Measurements from ENCODE around the gene UGT1A9.
"Not testable (repeated sequence)": the region's sequence is repeated elsewhere in the genome, so short reads cannot be mapped to it uniquely, and the experiment has no call there.

The UGT1A9 gene

DNA sequence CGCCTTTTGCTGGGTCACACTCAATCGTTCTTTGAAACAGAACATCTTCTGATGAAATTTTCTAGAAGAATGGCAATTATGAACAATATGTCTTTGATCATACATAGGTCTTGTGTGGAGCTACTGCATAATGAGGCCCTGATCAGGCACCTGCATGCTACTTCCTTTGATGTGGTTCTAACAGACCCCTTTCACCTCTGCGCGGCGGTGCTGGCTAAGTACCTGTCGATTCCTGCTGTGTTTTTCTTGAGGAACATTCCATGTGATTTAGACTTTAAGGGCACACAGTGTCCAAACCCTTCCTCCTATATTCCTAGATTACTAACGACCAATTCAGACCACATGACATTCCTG, 41.5 kb downstream of the UGT1A9 start:
- no peak for DNase-seq

GRCh38 chr2:233714121-233714520, 42.4 kb downstream of the UGT1A9 start:
- no peak for DNase-seq

- DNase-seq = no peak
Measured at GRCh38 chr2:233718552-233718951, 46.9 kb downstream of the UGT1A9 start, which contains the start of gene UGT1A4. TSS of gene UGT1A4 (plus strand) at chr2:233718736. CDS start at chr2:233718821, 85 bp downstream.

DNA sequence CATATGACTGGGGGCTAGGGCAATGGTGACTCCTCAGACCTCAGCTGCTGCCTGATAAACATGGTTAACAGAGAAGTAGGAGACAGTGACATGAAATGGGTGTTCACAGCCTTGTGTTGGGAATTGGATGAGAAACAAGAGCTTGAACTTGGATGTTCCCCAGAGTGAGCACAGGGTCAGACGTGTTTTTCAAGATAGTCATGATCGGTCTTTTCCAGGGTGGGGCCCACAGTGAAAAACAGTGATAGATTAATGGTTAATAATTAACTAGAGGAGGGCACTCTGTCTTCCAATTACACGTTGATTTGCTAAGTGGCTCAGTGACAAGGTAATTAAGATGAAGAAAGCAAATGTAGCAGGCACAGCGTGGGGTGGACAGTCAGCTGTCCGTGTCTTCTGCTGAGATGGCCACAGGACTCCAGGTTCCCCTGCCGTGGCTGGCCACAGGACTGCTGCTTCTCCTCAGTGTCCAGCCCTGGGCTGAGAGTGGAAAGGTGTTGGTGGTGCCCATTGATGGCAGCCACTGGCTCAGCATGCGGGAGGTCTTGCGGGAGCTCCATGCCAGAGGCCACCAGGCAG, 57.1 kb downstream of the UGT1A9 start, which contains the start of gene UGT1A3:
Gene UGT1A3, plus strand, starts transcription at position 320 of the 579 bp plus-strand sequence. Its CDS starts 85 bp downstream, at position 405.
- DNase-seq = no peak

- DNase-seq = not testable (repeated sequence)
Measured at GRCh38 chr2:233736868-233737653, 65.4 kb downstream of the UGT1A9 start.

DNA sequence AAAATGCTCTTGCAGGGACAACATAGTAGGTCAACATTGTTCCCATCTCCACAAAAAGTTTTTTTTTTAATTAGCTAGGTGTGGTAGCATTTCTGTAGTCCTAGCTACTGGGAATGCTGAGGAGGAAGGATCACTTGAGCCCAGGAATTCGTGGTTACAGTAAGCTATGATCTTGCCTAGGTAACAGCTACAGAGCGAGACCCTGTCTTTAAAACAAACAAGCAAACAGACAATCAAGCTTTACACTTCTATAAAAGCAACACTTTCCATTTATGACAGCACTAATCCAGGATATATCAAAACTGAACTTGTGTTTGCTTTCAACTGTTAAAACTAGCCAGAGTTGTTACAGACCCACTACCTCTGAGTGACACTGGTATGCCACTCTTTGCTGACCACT, 69.2 kb downstream of the UGT1A9 start:
- no peak for DNase-seq

DNA sequence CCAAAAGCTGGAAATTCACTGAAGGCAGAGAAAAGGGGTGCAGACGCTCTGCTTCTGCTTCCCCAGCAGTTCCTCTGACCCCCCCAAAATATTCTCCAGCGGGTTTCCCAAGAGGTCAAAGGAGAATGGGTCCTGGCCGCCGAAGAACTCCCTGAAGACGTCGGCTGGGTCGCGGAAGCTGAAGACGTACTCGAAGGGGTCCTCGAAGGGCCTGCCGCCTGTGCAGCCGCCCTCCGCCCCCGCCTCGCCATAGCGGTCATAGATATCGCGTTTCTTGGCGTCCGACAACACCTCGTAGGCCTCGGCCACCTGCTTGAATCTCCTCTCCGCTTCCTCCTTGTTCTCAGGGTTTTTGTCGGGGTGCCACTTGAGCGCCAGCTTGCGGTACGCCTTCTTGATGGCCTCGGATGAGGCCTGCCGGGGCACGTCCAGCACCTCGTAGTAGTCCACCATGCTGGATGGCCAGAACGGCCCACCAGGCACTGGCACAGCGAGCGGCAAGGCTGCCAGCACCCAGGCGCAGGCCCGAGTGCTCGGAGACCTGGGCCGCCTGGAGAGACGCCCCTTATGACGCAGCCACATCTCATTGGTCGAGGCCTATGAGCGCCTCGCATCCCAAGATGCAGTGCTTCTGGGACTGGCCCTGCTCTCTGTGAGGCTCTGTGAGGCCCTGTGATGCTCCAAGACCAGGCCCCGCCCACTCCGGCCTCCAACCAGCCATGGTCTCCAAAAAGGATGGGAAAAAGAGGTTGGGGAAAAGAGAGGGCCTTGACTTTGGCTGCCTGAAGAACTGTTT, 72.0 kb downstream of the UGT1A9 start:
- no peak for DNase-seq

DNA sequence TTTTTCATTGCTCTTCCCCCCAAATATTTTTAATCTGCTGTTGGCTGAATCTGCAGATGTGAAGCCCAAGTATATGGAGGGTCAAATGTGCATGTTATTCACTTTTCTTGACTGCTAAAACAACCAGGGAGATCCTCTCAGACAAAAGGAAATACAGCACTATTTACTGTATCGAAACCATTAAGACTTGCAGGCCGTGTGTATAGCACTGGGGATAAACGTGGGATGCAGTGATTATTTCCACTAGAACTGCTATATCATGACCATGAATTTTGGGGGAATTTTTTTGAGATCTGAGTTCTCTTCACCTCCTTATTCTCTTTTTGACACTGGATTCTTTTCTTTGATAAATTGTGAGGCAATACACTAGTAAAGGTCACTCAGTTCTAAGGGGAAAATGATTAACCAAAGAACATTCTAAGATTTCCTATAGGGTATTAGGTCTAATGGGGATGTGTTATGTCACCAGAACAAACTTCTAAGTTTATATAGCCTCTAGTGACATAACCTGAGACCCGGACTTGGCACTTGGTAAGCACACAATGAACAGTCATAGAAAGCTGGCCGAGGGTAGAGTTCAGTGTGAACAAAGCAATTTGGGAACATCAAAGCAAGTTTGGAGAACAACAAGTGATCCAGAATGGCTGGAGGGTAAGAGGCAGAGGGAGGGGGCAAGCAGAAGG, 73.5 kb downstream of the UGT1A9 start:
- DNase-seq = no peak

DNA sequence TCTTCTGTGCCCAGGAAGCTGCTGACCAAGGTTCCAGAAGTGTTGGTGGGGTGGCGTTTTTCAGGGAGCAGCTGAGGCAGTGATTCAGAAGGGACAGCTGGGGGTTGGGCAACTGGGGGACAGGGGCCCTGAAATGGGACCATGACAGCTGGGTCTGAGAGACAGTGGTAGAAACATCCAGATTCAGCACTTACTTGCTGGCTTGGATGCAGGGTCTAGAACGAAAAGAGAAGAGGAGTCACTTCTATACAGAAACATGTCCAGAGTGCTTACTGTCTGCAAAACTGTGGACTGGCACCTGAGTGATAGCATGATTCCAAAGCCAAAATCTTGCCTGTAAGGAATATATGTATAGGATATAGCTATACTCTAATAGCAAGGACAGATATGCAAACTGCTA, 74.1 kb downstream of the UGT1A9 start:
- DNase-seq = not testable (repeated sequence)

DNA sequence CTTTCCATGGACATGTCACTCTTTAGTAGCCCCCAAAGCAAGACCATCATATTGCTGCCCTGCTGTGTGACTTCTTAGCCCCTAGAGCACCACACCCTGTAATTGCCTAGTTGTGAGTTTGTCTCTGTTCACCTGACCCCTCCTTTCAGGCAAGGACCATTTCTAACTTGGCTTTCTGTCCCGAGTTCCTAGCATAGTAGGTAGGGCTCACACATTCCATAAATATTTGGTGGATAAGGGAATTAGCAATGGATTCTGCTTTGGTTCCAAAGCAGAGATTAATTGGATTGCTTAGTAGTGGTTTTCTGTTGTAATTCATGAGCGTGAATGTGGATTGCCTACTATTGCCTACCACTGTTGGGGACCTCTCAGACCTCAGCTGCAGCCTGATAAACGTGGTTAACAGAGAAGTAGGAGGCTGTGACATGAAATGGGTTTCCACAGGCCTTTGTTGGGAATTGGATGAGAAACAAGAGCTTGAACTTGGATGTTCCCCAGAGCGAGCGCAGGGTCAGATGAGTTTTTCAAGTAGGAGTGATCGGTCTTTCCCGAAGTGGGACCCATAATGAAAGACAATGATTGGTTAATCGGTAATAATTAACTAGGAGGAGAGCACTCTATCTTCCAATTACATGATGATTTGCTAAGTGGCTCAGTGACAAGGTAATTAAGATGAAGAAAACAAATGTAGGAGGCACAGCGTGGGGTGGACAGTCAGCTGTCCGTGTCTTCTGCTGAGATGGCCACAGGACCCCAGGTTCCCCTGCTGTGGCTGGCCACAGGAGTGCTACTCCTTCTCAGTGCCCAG, 75.0 kb downstream of the UGT1A9 start:
- DNase-seq = no peak

DNA sequence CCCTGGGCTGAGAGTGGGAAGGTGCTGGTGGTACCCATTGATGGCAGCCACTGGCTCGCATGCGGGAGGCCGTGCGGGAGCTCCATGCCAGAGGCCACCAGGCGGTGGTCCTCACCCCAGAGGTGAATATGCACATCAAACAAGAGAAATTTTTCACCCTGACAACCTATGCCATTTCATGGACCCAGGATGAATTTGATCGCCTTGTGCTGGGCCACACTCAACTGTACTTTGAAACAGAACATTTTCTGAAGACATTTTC, 75.5 kb downstream of the UGT1A9 start:
- no peak for DNase-seq

GRCh38 chr2:233750689-233751088, 79.0 kb downstream of the UGT1A9 start:
- not testable (repeated sequence) for DNase-seq

DNA sequence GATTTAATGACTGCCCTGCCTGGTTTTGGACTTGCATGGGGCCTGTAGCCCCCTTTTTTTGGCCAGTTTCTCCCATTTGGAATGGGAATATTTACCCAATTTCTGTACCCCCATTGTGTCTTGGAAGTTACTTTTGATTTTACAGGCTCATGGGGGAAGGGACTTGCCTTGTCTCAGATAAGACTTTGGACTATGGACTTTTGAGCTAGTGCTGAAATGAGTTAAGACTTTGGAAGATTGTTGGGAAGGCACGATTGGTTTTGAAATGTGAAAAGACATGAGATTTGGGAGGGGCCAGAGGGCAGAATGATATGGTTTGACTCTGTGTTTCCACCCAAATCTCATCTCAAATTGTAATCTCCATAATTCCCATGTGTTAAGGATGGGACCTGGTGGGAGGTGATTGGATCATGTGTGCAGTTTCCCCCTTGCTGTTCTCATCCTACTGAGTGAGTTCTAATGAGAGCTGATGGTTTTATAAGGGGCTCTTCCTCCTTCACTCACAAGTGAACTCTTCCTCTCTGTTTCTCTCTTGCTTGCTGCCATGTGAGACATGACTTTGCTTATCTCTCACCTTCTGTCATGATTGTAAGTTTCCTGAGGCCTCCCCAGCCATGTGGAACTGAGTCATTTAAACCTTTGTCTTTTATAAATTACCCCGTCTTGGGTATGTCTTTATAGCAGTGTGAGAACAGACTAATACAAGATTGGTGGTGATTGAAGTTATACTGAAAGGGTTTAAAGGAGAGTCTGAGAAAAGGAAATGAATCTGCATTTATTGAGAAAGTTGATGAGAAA, 79.7 kb downstream of the UGT1A9 start:
- not testable (repeated sequence) for DNase-seq

- DNase-seq = no peak
Measured at GRCh38 chr2:233754872-233755611, 83.3 kb downstream of the UGT1A9 start.

GRCh38 chr2:233756429-233757081, 84.9 kb downstream of the UGT1A9 start:
- DNase-seq = no peak

DNA sequence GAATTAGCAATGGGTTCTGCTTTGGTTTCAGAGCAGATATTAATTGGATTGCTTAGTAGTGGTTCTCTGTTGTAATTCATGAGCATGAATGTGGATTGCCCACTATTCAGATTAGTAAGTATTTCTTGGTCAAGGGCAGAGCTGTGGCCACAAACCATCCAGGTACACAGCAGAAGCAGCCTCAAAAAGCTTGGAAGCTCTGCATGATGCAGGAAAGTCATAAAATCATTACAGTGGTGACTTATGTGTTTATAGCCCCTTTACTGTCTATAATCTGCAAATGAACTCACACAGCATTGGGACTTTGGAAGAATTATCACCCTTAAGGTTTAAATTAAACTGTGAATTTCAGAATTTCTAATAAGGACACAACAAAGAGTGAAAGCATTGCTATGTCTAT, 86.4 kb downstream of the UGT1A9 start:
- no peak for DNase-seq

GRCh38 chr2:233758849-233759248, 87.2 kb downstream of the UGT1A9 start:
- DNase-seq = no peak

DNA sequence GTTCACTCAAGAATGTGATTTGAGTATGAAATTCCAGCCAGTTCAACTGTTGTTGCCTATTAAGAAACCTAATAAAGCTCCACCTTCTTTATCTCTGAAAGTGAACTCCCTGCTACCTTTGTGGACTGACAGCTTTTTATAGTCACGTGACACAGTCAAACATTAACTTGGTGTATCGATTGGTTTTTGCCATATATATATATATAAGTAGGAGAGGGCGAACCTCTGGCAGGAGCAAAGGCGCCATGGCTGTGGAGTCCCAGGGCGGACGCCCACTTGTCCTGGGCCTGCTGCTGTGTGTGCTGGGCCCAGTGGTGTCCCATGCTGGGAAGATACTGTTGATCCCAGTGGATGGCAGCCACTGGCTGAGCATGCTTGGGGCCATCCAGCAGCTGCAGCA, 88.3 kb downstream of the UGT1A9 start, which contains the start of gene UGT1A1:
Gene UGT1A1, plus strand, starts transcription at position 228 of the 400 bp plus-strand sequence. Its CDS starts 18 bp downstream, at position 246.
- no peak for DNase-seq

DNA sequence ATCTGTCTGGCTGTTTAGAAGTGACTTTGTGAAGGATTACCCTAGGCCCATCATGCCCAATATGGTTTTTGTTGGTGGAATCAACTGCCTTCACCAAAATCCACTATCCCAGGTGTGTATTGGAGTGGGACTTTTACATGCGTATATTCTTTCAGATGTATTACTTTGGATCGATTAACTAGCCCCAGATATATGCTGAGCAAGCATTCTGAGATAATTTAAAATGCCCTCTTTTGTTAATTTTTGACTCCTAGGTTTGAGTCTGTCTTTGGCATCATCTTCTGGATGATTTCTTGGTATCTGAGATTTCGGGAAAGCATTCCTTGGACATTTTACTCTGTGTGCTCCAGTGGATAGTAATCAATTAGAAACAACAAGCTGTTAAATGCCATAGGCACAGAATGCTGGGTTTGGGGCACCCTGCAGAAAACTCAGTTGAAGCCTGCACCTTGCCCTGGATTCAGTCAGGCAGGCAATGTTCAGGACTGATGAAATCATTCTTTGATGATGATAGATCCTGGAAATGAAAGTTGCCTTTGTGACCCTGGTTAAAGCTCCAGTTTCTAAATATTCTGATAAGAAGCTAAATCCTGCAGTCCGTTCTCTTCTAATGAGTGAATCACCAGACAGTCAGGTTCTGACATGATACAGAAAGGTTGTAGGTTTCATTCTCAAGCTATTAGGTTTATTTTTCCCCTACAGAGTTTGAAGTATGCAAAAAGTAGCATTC, 89.5 kb downstream of the UGT1A9 start:
- no peak for DNase-seq

Measured in NCI-H1930 (cell line).